WTC11 (cell line): ENCODE results near the gene RIN3. TPM values are rescaled to one million over a fixed set of nuclear protein-coding genes. Genes with fewer than 3 reads are reported as not detected.

Experiments used
- ATAC-seq: fragments of 200-7000 bp; cut with Tn5 transposase; 2 replicates; pipeline ENCODE4 v1.10.0; 2021; ENCODE audit warnings: mild to moderate bottlenecking, moderate library complexity
- CTCF ChIA-PET: fragments of 300-600 bp; sonication (Branson Sonifier 250); formaldehyde crosslinking; loops from one replicate; lab custom pipeline; 2021; ENCODE audit warnings: antibody characterized with exemption; lab: Charles Lee
- POLR2A ChIA-PET: fragments of 350-600 bp; sonication (Branson Sonifier 250); formaldehyde crosslinking; loops from one replicate; lab custom pipeline; 2021; ENCODE audit warnings: antibody characterized with exemption; lab: Charles Lee
- DNase-seq: peaks from one replicate; pipeline ENCODE4 v3.0.0; 2021; ENCODE audit warnings: low spot score
- H3K27ac Mint-ChIP-seq: 2 replicates; pipeline ENCODE4 v1.8.0; 2021; ENCODE audit warnings: mixed read lengths
- H3K27me3 Mint-ChIP-seq: 2 replicates; pipeline ENCODE4 v1.8.0; 2021; ENCODE audit warnings: low read depth, mild to moderate bottlenecking, moderate library complexity, mixed read lengths
- H3K36me3 Mint-ChIP-seq: 2 replicates; pipeline ENCODE4 v1.8.0; 2021; ENCODE audit warnings: mixed read lengths
- H3K4me1 Mint-ChIP-seq: 2 replicates; pipeline ENCODE4 v1.8.0; 2022; ENCODE audit warnings: mixed read lengths
- H3K4me3 Mint-ChIP-seq: 2 replicates; pipeline ENCODE4 v1.8.0; 2021; ENCODE audit warnings: mild to moderate bottlenecking, moderate library complexity, mixed read lengths
- H3K9me3 Mint-ChIP-seq: 2 replicates; pipeline ENCODE4 v1.8.0; 2021; ENCODE audit warnings: mixed read lengths
- CREB1 ChIP-seq: sonication (generic); formaldehyde crosslinking; IDR thresholded peaks from 2 replicates; pipeline ENCODE4 v1.8.0; 2023; ENCODE audit warnings: mild to moderate bottlenecking, missing genetic modification reagents
- EMX1 ChIP-seq: fragments of 250-450 bp; sonication (Bioruptor Pico); IDR thresholded peaks from 2 replicates; pipeline ENCODE4 v1.8.0; 2021; ENCODE audit warnings: mild to moderate bottlenecking
- GABPB1 ChIP-seq: sonication (generic); formaldehyde crosslinking; IDR thresholded peaks from 2 replicates; pipeline ENCODE4 v1.8.1; 2023; ENCODE audit warnings: mild to moderate bottlenecking, missing genetic modification reagents
- GRHL2 ChIP-seq: fragments of 250-450 bp; sonication (Bioruptor Pico); IDR thresholded peaks from 2 replicates; pipeline ENCODE4 v1.8.0; 2022; ENCODE audit warnings: mild to moderate bottlenecking, moderate library complexity; ENCODE audit not compliant: insufficient replicate concordance, severe bottlenecking
- GTF2I ChIP-seq: fragments of 250-450 bp; sonication (Bioruptor Pico); conservative IDR thresholded peaks from 2 replicates; pipeline ENCODE4 v1.4.0; 2021; ENCODE audit warnings: mild to moderate bottlenecking
- HMGA2 ChIP-seq: fragments of 250-450 bp; sonication (Bioruptor Pico); IDR thresholded peaks from 2 replicates; pipeline ENCODE4 v1.4.0; 2021; ENCODE audit warnings: mild to moderate bottlenecking, moderate library complexity
- JAZF1 ChIP-seq: fragments of 250-450 bp; sonication (Bioruptor Pico); IDR thresholded peaks from 2 replicates; pipeline ENCODE4 v1.9.0; 2021; ENCODE audit warnings: moderate library complexity, mild to moderate bottlenecking, inconsistent platforms
- MYBL2 ChIP-seq: sonication (generic); formaldehyde crosslinking; IDR thresholded peaks from 2 replicates; pipeline ENCODE4 v1.8.1; 2023; ENCODE audit warnings: mild to moderate bottlenecking, moderate library complexity, missing genetic modification reagents
- NFE2L1 ChIP-seq: sonication (generic); formaldehyde crosslinking; IDR thresholded peaks from 2 replicates; pipeline ENCODE4 v1.8.1; 2023; ENCODE audit warnings: missing genetic modification reagents
- NR1H2 ChIP-seq: sonication (generic); formaldehyde crosslinking; IDR thresholded peaks from 2 replicates; pipeline ENCODE4 v1.9.0; 2021; ENCODE audit warnings: mild to moderate bottlenecking, moderate library complexity, missing genetic modification reagents
- NR3C1 ChIP-seq: sonication (generic); formaldehyde crosslinking; conservative IDR thresholded peaks from 2 replicates; pipeline ENCODE4 v1.8.1; 2023; ENCODE audit warnings: low read depth, mild to moderate bottlenecking, missing genetic modification reagents
- OVOL2 ChIP-seq: fragments of 250-450 bp; sonication (Bioruptor Pico); IDR thresholded peaks from 2 replicates; pipeline ENCODE4 v1.9.0; 2021; ENCODE audit warnings: mild to moderate bottlenecking, borderline replicate concordance
- PRRX2 ChIP-seq: fragments of 250-450 bp; sonication (Bioruptor Pico); IDR thresholded peaks from 2 replicates; pipeline ENCODE4 v1.8.0; 2021; ENCODE audit warnings: mild to moderate bottlenecking
- RELA ChIP-seq: sonication (generic); formaldehyde crosslinking; IDR thresholded peaks from 2 replicates; pipeline ENCODE4 v1.8.1; 2022; ENCODE audit warnings: missing genetic modification reagents, mild to moderate bottlenecking, borderline replicate concordance
- ZNF219 ChIP-seq: sonication (generic); formaldehyde crosslinking; IDR thresholded peaks from 2 replicates; pipeline ENCODE4 v1.8.0; 2023; ENCODE audit warnings: missing genetic modification reagents, mild to moderate bottlenecking, borderline replicate concordance
- ZNF263 ChIP-seq: sonication (generic); formaldehyde crosslinking; IDR thresholded peaks from 2 replicates; pipeline ENCODE4 v1.8.1; 2022; ENCODE audit warnings: low read depth, mild to moderate bottlenecking, moderate library complexity, missing genetic modification reagents
- ZNF416 ChIP-seq: fragments of 250-450 bp; sonication (Bioruptor Pico); IDR thresholded peaks from 2 replicates; pipeline ENCODE4 v1.9.0; 2021; ENCODE audit warnings: mild to moderate bottlenecking, inconsistent platforms
- total RNA-seq: library from RNA; stranded (reverse); gene quantifications from 3 replicates; pipeline ENCODE4 v1.2.3, GENCODE V29; 2021
- TF ChIP-seq, protein P1 (sequence below): sonication (generic); formaldehyde crosslinking; IDR thresholded peaks from 2 replicates; pipeline ENCODE4 v1.8.1; 2023; ENCODE audit warnings: mild to moderate bottlenecking, missing genetic modification reagents
- TF ChIP-seq, protein P2 (sequence below): sonication (generic); formaldehyde crosslinking; IDR thresholded peaks from 2 replicates; pipeline ENCODE4 v1.8.0; 2023; ENCODE audit warnings: mild to moderate bottlenecking, missing genetic modification reagents
- TF ChIP-seq, protein P3 (sequence below): fragments of 250-450 bp; sonication (Bioruptor Pico); IDR thresholded peaks from 2 replicates; pipeline ENCODE4 v1.9.0; 2021; ENCODE audit warnings: moderate library complexity, mild to moderate bottlenecking, inconsistent platforms, borderline replicate concordance
- TF ChIP-seq, protein P4 (sequence below): sonication (generic); formaldehyde crosslinking; IDR thresholded peaks from 2 replicates; pipeline ENCODE4 v1.8.0; 2022; ENCODE audit warnings: mild to moderate bottlenecking, missing genetic modification reagents

The RIN3 gene
- total RNA-seq, 1 experiment from 2014 or later = 3.3 TPM

DNA sequence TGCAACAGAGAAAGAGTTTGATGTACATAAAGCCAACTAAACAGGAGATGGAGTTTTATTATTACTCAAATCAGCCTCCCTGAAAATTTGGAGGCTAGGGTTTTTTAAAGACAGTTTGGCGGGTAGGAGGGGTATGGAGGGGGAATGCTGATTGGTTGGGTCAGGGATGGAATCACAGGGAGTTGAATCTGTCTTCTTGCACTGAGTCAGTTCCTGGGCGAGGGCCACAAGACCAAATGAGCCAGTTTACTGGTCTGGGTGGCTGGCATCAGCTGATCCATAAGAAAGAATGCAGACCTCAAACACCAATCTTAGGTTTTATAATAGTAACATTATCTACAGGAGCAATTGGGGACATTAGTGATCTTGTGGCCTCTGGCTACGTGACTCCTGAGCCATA is 64.9 kb downstream of the RIN3 start (continued):
- no peak for TF ChIP-seq PRRX2 (CRISPR knock-in tag)
- TF ChIP-seq HMGA2 (CRISPR knock-in tag) = no peak

DNA sequence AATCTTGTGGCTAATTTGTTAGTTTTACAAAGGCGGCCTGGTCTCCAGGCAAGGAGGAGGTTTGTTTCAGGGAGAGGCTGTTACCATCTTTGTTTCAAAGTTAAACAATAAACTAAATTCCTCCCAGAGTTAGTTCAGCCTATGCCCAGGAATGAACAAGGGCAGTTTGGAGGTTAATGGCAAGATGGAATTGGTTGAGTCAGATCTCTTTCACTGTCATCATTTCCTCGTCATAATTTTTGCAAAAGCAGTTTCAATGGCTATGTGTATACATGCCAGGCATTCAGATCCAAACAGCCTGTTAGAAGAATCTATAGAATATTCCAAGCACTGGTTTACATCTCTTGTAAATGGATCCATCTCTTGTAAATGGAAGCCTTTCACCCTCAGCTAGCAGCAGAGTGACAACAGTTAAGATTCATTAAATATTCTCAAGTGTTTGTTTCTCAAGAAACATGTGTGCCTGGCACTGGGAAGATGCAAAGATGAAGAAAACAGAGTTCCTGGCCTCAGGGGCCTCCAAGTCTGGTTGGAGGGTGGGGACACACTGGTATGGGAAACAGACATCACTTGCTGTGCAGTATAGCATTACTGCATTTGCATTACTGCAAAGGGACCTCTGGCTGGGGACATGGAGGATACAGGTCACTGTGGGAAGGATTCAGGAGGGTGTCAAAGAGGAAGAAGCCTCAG is 65.8 kb downstream of the RIN3 start:
- peaks cover 17% of the 10 kb centered on the region for H3K9me3 Mint-ChIP-seq
- no peak for ATAC-seq
- no peak overlapping the region for H3K4me3 Mint-ChIP-seq
- CTCF ChIA-PET = no interaction called here
- H3K36me3 Mint-ChIP-seq = peaks cover 3% of the 10 kb centered on the region; the same call in 1 of the 2 replicates
- H3K27ac Mint-ChIP-seq = no peak overlapping the region
- POLR2A ChIA-PET = interaction anchor here (0.7 kb wide), 1 partner anchor 196 kb away, joined by 3 read pairs; no protein-coding TSS in a partner anchor
- TF ChIP-seq RELA (CRISPR knock-in tag) (no peak), ZNF263 (no peak), ZNF219 (CRISPR knock-in tag) (no peak), EMX1 (CRISPR knock-in tag) (no peak), GTF2I (CRISPR knock-in tag) (no peak), MYBL2 (CRISPR knock-in tag) (no peak), NFE2L1 (no peak), NR1H2 (CRISPR knock-in tag) (no peak)
- TF ChIP-seq, protein P1, sequence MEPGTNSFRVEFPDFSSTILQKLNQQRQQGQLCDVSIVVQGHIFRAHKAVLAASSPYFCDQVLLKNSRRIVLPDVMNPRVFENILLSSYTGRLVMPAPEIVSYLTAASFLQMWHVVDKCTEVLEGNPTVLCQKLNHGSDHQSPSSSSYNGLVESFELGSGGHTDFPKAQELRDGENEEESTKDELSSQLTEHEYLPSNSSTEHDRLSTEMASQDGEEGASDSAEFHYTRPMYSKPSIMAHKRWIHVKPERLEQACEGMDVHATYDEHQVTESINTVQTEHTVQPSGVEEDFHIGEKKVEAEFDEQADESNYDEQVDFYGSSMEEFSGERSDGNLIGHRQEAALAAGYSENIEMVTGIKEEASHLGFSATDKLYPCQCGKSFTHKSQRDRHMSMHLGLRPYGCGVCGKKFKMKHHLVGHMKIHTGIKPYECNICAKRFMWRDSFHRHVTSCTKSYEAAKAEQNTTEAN (CRISPR knock-in tag) = no peak
- TF ChIP-seq, protein P2, sequence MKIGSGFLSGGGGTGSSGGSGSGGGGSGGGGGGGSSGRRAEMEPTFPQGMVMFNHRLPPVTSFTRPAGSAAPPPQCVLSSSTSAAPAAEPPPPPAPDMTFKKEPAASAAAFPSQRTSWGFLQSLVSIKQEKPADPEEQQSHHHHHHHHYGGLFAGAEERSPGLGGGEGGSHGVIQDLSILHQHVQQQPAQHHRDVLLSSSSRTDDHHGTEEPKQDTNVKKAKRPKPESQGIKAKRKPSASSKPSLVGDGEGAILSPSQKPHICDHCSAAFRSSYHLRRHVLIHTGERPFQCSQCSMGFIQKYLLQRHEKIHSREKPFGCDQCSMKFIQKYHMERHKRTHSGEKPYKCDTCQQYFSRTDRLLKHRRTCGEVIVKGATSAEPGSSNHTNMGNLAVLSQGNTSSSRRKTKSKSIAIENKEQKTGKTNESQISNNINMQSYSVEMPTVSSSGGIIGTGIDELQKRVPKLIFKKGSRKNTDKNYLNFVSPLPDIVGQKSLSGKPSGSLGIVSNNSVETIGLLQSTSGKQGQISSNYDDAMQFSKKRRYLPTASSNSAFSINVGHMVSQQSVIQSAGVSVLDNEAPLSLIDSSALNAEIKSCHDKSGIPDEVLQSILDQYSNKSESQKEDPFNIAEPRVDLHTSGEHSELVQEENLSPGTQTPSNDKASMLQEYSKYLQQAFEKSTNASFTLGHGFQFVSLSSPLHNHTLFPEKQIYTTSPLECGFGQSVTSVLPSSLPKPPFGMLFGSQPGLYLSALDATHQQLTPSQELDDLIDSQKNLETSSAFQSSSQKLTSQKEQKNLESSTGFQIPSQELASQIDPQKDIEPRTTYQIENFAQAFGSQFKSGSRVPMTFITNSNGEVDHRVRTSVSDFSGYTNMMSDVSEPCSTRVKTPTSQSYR (CRISPR knock-in tag) = no peak
- DNase-seq = no peak
- no peaks in the 10 kb centered on the region for H3K27me3 Mint-ChIP-seq
- H3K4me1 Mint-ChIP-seq = peaks cover 4% of the 10 kb centered on the region

DNA sequence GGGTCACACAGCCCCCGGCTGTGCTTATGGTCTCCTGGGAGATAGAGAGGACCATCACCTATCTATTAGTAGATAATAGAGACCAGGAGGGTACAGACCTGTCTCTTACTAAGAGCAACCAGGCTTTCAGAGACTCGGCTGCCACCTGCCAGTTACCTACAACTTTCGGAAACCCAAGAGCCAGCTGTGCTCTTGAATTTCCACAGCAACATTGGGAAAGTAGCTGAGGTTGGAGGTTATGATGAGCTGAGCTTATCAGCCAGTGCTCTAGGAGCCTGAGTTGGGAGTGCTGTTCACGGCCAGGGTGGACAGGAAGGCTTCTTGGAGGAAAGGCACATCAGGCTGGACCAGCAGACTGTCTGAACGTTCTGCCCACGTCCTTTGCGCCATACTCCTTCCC is 67.6 kb downstream of the RIN3 start:
- POLR2A ChIA-PET = no interaction called here
- no peak for ATAC-seq
- Mint-ChIP-seq H3K4me3 (no peak overlapping the region), H3K4me1 (no peaks in the 10 kb centered on the region), H3K27ac (no peak overlapping the region), H3K27me3 (no peaks in the 10 kb centered on the region; the same call in 1 of the 2 replicates), H3K36me3 (peaks cover 3% of the 10 kb centered on the region; the same call in 1 of the 2 replicates), H3K9me3 (peaks cover 19% of the 10 kb centered on the region)
- TF ChIP-seq OVOL2 (CRISPR knock-in tag) = no peak
- TF ChIP-seq GABPB1 = no peak
- TF ChIP-seq, protein P3, sequence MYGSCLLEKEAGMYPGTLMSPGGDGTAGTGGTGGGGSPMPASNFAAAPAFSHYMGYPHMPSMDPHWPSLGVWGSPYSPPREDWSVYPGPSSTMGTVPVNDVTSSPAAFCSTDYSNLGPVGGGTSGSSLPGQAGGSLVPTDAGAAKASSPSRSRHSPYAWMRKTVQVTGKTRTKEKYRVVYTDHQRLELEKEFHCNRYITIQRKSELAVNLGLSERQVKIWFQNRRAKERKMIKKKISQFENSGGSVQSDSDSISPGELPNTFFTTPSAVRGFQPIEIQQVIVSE (CRISPR knock-in tag) = no peak
- TF ChIP-seq ZNF416 (CRISPR knock-in tag) = no peak
- no peak for TF ChIP-seq GRHL2 (CRISPR knock-in tag)
- no peak for TF ChIP-seq JAZF1 (CRISPR knock-in tag)
- no peak for TF ChIP-seq NR3C1 (CRISPR knock-in tag)
- TF ChIP-seq MYBL2 (CRISPR knock-in tag) = no peak
- TF ChIP-seq, protein P4, sequence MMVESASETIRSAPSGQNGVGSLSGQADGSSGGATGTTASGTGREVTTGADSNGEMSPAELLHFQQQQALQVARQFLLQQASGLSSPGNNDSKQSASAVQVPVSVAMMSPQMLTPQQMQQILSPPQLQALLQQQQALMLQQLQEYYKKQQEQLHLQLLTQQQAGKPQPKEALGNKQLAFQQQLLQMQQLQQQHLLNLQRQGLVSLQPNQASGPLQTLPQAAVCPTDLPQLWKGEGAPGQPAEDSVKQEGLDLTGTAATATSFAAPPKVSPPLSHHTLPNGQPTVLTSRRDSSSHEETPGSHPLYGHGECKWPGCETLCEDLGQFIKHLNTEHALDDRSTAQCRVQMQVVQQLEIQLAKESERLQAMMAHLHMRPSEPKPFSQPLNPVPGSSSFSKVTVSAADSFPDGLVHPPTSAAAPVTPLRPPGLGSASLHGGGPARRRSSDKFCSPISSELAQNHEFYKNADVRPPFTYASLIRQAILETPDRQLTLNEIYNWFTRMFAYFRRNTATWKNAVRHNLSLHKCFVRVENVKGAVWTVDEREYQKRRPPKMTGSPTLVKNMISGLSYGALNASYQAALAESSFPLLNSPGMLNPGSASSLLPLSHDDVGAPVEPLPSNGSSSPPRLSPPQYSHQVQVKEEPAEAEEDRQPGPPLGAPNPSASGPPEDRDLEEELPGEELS (CRISPR knock-in tag) = no peak
- no peak for TF ChIP-seq CREB1 (CRISPR knock-in tag)
- CTCF ChIA-PET = no interaction called here
- DNase-seq = no peak
